WERI-Rb-1 (cell line): ENCODE measurements around the gene CCNI2.
"Not testable (repeated sequence)": the region's sequence is repeated elsewhere in the genome, so short reads cannot be mapped to it uniquely, and the experiment has no call there.

Source experiments
- DNase-seq: peaks from one replicate; pipeline ENCODE4 v3.0.0-alpha.2; 2020
- H3K27ac ChIP-seq: fragments of 250-450 bp; sonication (Bioruptor Pico); 2 replicates; pipeline ENCODE4 v1.5.1; 2020; ENCODE audit warnings: mild to moderate bottlenecking, moderate library complexity
- H3K27me3 ChIP-seq: fragments of 250-450 bp; sonication (Bioruptor Pico); 2 replicates; pipeline ENCODE4 v1.5.1; 2021; ENCODE audit warnings: mild to moderate bottlenecking, low read depth, moderate library complexity; ENCODE audit not compliant: insufficient read depth, severe bottlenecking
- H3K36me3 ChIP-seq: fragments of 250-450 bp; sonication (Bioruptor Pico); 2 replicates; pipeline ENCODE4 v1.5.1; 2020; ENCODE audit warnings: mild to moderate bottlenecking, moderate library complexity
- H3K4me3 ChIP-seq: 2 replicates; pipeline ENCODE4 v1.5.1; 2011; ENCODE audit warnings: low read depth, mild to moderate bottlenecking, control low read depth, low read length
- H3K9me3 ChIP-seq: fragments of 250-450 bp; sonication (Bioruptor Pico); 2 replicates; pipeline ENCODE4 v1.5.1; 2021; ENCODE audit warnings: mild to moderate bottlenecking, moderate library complexity; ENCODE audit not compliant: severe bottlenecking
- TF ChIP-seq, protein P1 (sequence below): IDR thresholded peaks from 2 replicates; pipeline ENCODE4 v1.5.1; 2011; ENCODE audit warnings: low read depth, mild to moderate bottlenecking, control low read depth, inconsistent platforms, low read length

Gene CCNI2

DNA sequence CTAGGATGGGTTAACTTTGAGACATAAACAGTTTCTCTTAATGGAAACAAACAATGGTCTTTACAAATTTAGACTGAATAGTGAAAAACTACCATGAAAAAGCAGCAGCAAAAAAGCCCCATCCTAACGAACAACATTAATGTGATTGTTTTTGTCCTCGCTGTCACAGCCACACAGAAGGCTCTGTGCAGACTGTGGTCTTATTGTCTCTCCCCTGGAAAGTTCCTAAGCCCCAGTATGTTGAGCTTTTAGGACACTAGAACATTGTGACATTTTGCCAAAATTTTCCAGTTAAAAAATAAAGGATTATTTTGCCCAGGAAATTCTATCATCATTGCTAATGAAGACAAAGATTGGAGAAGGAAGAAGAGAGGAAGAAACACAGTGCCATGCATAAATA is 53.3 kb downstream of the CCNI2 start:
- no peak for DNase-seq
- peaks cover 2% of the 10 kb centered on the region for H3K9me3 ChIP-seq
- no peaks in the 10 kb centered on the region for H3K27me3 ChIP-seq
- H3K4me3 ChIP-seq = no peak overlapping the region
- H3K27ac ChIP-seq = no peak overlapping the region
- TF ChIP-seq, protein P1, sequence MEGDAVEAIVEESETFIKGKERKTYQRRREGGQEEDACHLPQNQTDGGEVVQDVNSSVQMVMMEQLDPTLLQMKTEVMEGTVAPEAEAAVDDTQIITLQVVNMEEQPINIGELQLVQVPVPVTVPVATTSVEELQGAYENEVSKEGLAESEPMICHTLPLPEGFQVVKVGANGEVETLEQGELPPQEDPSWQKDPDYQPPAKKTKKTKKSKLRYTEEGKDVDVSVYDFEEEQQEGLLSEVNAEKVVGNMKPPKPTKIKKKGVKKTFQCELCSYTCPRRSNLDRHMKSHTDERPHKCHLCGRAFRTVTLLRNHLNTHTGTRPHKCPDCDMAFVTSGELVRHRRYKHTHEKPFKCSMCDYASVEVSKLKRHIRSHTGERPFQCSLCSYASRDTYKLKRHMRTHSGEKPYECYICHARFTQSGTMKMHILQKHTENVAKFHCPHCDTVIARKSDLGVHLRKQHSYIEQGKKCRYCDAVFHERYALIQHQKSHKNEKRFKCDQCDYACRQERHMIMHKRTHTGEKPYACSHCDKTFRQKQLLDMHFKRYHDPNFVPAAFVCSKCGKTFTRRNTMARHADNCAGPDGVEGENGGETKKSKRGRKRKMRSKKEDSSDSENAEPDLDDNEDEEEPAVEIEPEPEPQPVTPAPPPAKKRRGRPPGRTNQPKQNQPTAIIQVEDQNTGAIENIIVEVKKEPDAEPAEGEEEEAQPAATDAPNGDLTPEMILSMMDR = no peak
- no peaks in the 10 kb centered on the region for H3K36me3 ChIP-seq

DNA sequence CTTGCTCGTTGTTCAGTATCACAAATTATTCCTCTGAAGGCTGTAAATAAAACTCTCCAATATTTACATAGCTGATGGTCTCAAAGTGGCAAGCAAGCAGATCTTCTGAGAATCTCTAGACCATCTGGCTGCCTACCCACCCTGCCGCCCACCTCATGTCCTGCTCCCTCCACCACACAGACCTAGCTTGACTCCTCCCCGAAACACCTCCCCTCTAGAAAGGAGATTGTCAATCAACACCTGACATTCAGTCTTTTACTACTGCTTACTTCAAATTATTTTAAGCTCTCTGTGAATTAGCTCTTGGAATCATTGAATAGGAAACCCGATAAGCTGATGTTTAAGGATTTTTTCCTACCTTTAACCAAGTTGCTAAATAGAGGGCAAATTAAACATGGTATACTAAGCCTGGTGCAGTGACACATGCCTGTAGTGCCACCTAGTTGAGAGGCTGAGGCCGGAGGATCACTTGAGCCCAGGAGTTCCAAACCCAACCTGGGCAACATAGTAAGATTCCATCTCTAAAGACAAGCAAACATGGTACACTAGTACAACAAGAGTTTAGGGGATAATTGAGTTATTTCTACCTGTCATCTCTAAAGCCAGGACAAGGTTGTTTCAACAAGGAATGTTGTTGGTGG is 54.9 kb downstream of the CCNI2 start:
- H3K36me3 ChIP-seq = no peaks in the 10 kb centered on the region
- peaks cover 2% of the 10 kb centered on the region for H3K9me3 ChIP-seq
- TF ChIP-seq, protein P1 = no peak
- H3K27ac ChIP-seq = no peak overlapping the region
- no peak overlapping the region for H3K4me3 ChIP-seq
- DNase-seq = no peak
- no peaks in the 10 kb centered on the region for H3K27me3 ChIP-seq

DNA sequence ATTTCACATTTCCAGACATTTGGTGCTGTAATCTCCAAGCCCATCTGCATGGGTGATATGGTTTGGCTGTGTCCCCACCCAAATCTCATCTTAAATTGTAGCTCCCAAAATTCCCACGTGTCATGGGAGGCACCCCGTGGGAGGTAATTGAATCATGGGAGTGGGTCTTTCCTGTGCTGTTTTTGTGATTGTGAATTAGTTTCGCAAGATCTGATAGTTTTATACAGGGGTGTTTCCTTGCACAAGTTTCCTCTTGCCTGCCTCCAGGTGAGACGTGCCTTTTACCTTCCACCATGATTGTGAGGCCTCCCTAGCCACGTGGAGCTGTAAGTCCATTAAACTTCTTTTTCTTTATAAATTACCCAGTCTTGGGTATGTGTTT is 55.5 kb downstream of the CCNI2 start:
- H3K27me3 ChIP-seq, H3K27ac ChIP-seq, H3K9me3 ChIP-seq, H3K36me3 ChIP-seq, DNase-seq, H3K4me3 ChIP-seq: not testable (repeated sequence)
